ENCODE measurements around the gene TIAL1.
"Not testable (repeated sequence)": the region's sequence is repeated elsewhere in the genome, so short reads cannot be mapped to it uniquely, and the experiment has no call there.

TIAL1 gene

DNA sequence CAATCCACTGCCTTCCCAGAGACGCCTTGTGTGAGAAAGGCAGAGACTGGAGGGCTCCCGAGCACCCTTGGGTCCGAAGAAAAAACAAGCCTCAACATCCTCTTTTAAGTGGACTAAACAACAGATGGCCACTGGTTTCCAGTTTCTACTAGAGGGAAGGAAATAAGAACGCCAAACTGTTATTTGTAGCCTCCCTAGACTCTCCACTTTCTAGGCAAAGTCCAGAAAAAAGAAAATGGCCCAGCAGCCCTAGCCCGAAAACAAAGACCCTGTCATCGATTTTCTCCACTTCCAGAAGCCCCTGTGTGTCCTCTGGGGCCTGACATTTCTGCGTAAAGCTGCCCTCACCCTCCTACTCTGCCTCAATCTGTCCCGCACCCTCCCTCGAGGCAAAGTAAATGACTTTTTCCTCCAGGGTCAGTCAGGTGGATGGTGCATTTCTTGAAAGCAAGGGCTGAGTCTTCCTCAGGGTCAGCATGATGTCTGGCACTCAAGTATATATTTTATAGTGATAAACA lies 60.2 kb downstream of the TIAL1 start:
- Histone ChIP-seq H3K4me3 (ENCODE audit: control insufficient read depth in 1 of 7, extremely low read depth in 1 of 7, insufficient read depth in 4 of 7, low read depth in 2 of 7, low read length in 6 of 7) (no peak overlapping the region), H3K27me3 (replicated peaks in 2 of 5; ENCODE audit: control insufficient read depth in 4 of 5, insufficient read depth in 5 of 5, low read length in 4 of 5) (no peaks in the 10 kb centered on the region), H3K36me3 (ENCODE audit: control insufficient read depth in 4 of 4, insufficient read depth in 4 of 4, low read length in 3 of 4) (peaks cover 0 to 6% (median 0%) of the 10 kb centered on the region in 4 experiments), H3K9me3 (ENCODE audit: control extremely low read depth in 1 of 5, control insufficient read depth in 4 of 5, insufficient read depth in 2 of 5, low read depth in 1 of 5, low read length in 4 of 5) (no peaks in the 10 kb centered on the region), H3K4me1 (ENCODE audit: control extremely low read depth in 1 of 4, control insufficient read depth in 4 of 4, insufficient read depth in 4 of 4, low read length in 3 of 4) (peaks cover 13 to 69% (median 39%) of the 10 kb centered on the region in 4 experiments), H3K27ac (ENCODE audit: insufficient read depth in 1 of 2, low read depth in 1 of 2, low read length in 2 of 2, poor library complexity in 1 of 2, severe bottlenecking in 2 of 2) (no peak overlapping the region)
- ChIA-PET CTCF (interaction anchor here (1.3 to 2.8 kb wide), 3 partner anchors 11 to 22 kb away, joined by 3 to 22 read pairs (median 5); no protein-coding TSS in a partner anchor), POLR2A (no interaction called here)
- WGBS (ENCODE audit: insufficient coverage): 76% methylated on average over 6 of the region's 9 CpGs
- no peak for DNase-seq

DNA sequence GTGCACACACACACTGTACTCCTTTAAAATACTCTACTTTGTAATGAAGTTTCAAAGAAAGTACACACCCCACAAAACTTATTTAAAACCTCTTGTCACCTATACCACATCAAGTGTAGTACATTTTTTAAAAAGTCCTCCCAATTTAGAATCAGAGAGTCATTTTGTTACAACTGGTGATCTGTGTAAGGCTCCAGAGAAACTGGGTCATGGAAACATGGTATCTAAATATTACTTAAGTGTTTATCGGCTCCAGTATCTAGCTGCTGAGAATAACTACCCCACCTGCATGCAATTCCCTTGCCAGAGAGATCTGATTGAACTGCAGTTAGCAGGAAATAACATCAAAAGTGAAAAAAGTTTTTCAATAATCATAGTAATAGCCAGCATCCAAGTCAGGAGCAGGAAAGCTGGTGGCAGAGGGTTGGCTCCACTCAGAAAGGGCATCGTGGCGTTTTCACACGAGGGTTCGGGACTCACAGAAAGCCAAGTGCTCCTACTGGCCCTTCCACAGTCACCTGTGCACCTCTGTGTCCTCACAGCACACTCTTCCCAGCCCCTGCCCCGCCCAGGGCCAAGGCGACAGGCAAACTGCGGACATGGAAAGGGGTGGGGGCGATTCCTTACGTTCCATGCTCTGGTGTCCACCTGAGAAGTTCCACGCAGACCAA lies 60.8 kb downstream of the TIAL1 start:
- H3K27me3 ChIP-seq (replicated peaks in 2 of 5; ENCODE audit: control insufficient read depth in 4 of 5, insufficient read depth in 5 of 5, low read length in 4 of 5): no peaks in the 10 kb centered on the region
- no peak overlapping the region for H3K4me3 ChIP-seq (ENCODE audit: control insufficient read depth in 1 of 7, extremely low read depth in 1 of 7, insufficient read depth in 4 of 7, low read depth in 2 of 7, low read length in 6 of 7)
- ChIA-PET POLR2A (no interaction called here), CTCF (interaction anchor here (1.3 to 2.8 kb wide), 3 partner anchors 11 to 21 kb away, joined by 3 to 22 read pairs (median 5); no protein-coding TSS in a partner anchor)
- WGBS (ENCODE audit: insufficient coverage): 97% methylated on average over 9 of the region's 11 CpGs
- H3K9me3 ChIP-seq (ENCODE audit: control extremely low read depth in 1 of 5, control insufficient read depth in 4 of 5, insufficient read depth in 2 of 5, low read depth in 1 of 5, low read length in 4 of 5): no peaks in the 10 kb centered on the region
- no peak overlapping the region for H3K27ac ChIP-seq (ENCODE audit: insufficient read depth in 1 of 2, low read depth in 1 of 2, low read length in 2 of 2, poor library complexity in 1 of 2, severe bottlenecking in 2 of 2)
- no peak for DNase-seq
- H3K36me3 ChIP-seq (ENCODE audit: control insufficient read depth in 4 of 4, insufficient read depth in 4 of 4, low read length in 3 of 4): peaks cover 0 to 6% (median 0%) of the 10 kb centered on the region in 4 experiments
- H3K4me1 ChIP-seq (ENCODE audit: control extremely low read depth in 1 of 4, control insufficient read depth in 4 of 4, insufficient read depth in 4 of 4, low read length in 3 of 4): peaks cover 9 to 63% (median 33%) of the 10 kb centered on the region in 4 experiments

DNA sequence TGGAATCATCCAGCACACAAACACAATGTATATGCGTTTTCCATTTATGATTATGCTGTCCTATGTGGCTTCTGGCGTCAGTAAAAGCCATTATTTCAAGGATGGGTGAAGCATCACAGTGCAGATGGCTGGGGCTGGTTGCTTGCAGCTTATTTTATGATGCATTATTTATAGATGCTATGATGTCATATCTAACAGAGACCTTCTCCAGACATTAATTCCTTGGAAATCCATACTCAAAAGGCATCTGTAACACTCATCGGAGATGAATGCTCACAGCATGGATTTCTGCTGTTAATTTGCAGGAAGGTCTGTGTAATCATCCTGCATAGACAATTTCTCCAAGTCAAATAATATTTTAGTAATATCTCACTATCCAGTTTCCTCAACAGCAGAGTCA lies 61.5 kb downstream of the TIAL1 start:
- H3K27ac ChIP-seq (ENCODE audit: insufficient read depth in 1 of 2, low read depth in 1 of 2, low read length in 2 of 2, poor library complexity in 1 of 2, severe bottlenecking in 2 of 2): no peak overlapping the region
- H3K9me3 ChIP-seq (ENCODE audit: control extremely low read depth in 1 of 5, control insufficient read depth in 4 of 5, insufficient read depth in 2 of 5, low read depth in 1 of 5, low read length in 4 of 5): no peaks in the 10 kb centered on the region
- H3K27me3 ChIP-seq (replicated peaks in 2 of 5; ENCODE audit: control insufficient read depth in 4 of 5, insufficient read depth in 5 of 5, low read length in 4 of 5): no peaks in the 10 kb centered on the region
- CTCF ChIA-PET: no interaction called here
- peaks cover 0 to 6% (median 0%) of the 10 kb centered on the region in 4 experiments for H3K36me3 ChIP-seq (ENCODE audit: control insufficient read depth in 4 of 4, insufficient read depth in 4 of 4, low read length in 3 of 4)
- WGBS (ENCODE audit: insufficient coverage): 100% methylated on average over 3 of the region's 3 CpGs
- no peak for DNase-seq
- peaks cover 9 to 57% (median 29%) of the 10 kb centered on the region in 4 experiments for H3K4me1 ChIP-seq (ENCODE audit: control extremely low read depth in 1 of 4, control insufficient read depth in 4 of 4, insufficient read depth in 4 of 4, low read length in 3 of 4)
- POLR2A ChIA-PET: no interaction called here
- no peak overlapping the region for H3K4me3 ChIP-seq (ENCODE audit: control insufficient read depth in 1 of 7, extremely low read depth in 1 of 7, insufficient read depth in 4 of 7, low read depth in 2 of 7, low read length in 6 of 7)

- no peak overlapping the region for H3K27ac ChIP-seq (ENCODE audit: insufficient read depth in 1 of 2, low read depth in 1 of 2, low read length in 2 of 2, poor library complexity in 1 of 2, severe bottlenecking in 2 of 2)
- WGBS (ENCODE audit: insufficient coverage): 100% methylated on average over 1 of the region's 2 CpGs
- H3K36me3 ChIP-seq (ENCODE audit: control insufficient read depth in 4 of 4, insufficient read depth in 4 of 4, low read length in 3 of 4): peaks cover 0 to 6% (median 0%) of the 10 kb centered on the region in 4 experiments
- POLR2A ChIA-PET: interaction anchor here (0.7 kb wide), 1 partner anchor 432 kb away, joined by 3 read pairs; no protein-coding TSS in a partner anchor
- H3K4me1 ChIP-seq (ENCODE audit: control extremely low read depth in 1 of 4, control insufficient read depth in 4 of 4, insufficient read depth in 4 of 4, low read length in 3 of 4): peaks cover 9 to 39% (median 19%) of the 10 kb centered on the region in 4 experiments
- no peak for DNase-seq
- no peak overlapping the region for H3K4me3 ChIP-seq (ENCODE audit: control insufficient read depth in 1 of 7, extremely low read depth in 1 of 7, insufficient read depth in 4 of 7, low read depth in 2 of 7, low read length in 6 of 7)
- H3K27me3 ChIP-seq (replicated peaks in 2 of 5; ENCODE audit: control insufficient read depth in 4 of 5, insufficient read depth in 5 of 5, low read length in 4 of 5): no peaks in the 10 kb centered on the region
- no peaks in the 10 kb centered on the region for H3K9me3 ChIP-seq (ENCODE audit: control extremely low read depth in 1 of 5, control insufficient read depth in 4 of 5, insufficient read depth in 2 of 5, low read depth in 1 of 5, low read length in 4 of 5)
- CTCF ChIA-PET: interaction anchor here (0.9 to 1.9 kb wide), 2 partner anchors 9 to 16 kb away, joined by 3 to 7 read pairs; partner anchors contain the start of gene RGS10
Measured at GRCh38 chr10:119533473-119533872, 63.3 kb downstream of the TIAL1 start.

DNA sequence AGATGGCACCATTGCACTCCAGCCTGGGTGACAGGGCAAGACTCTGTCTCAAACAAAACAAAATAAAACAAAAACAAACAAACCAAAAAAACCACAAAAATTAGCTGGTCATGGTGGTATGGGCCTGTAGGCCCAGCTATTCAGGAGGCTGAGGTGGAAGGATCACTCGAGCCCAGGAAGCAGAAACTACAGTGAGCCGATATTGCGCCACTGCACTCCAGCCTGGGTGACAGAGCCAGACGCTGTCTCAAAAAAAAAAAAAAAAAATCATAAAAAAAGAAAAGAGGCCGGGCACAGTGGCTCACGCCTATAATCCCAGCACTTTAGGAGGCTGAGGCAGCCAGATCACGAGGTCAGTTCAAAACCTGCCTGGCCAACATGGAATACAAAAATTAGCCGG lies 64.0 kb downstream of the TIAL1 start:
- peaks cover 6 to 33% (median 13%) of the 10 kb centered on the region in 4 experiments for H3K4me1 ChIP-seq (ENCODE audit: control extremely low read depth in 1 of 4, control insufficient read depth in 4 of 4, insufficient read depth in 4 of 4, low read length in 3 of 4)
- POLR2A ChIA-PET; H3K36me3 ChIP-seq (ENCODE audit: control insufficient read depth in 4 of 4, insufficient read depth in 4 of 4, low read length in 3 of 4); H3K9me3 ChIP-seq (ENCODE audit: control extremely low read depth in 1 of 5, control insufficient read depth in 4 of 5, insufficient read depth in 2 of 5, low read depth in 1 of 5, low read length in 4 of 5); DNase-seq; H3K27ac ChIP-seq (ENCODE audit: insufficient read depth in 1 of 2, low read depth in 1 of 2, low read length in 2 of 2, poor library complexity in 1 of 2, severe bottlenecking in 2 of 2); H3K4me3 ChIP-seq (ENCODE audit: control insufficient read depth in 1 of 7, extremely low read depth in 1 of 7, insufficient read depth in 4 of 7, low read depth in 2 of 7, low read length in 6 of 7); H3K27me3 ChIP-seq (replicated peaks in 2 of 5; ENCODE audit: control insufficient read depth in 4 of 5, insufficient read depth in 5 of 5, low read length in 4 of 5): not testable (repeated sequence)
- 97% methylated on average over 4 of the region's 8 CpGs for WGBS (ENCODE audit: insufficient coverage)
- CTCF ChIA-PET: interaction anchor here (0.9 to 1.9 kb wide), 2 partner anchors 15 to 21 kb away, joined by 3 to 7 read pairs; no protein-coding TSS in a partner anchor

- H3K27me3 ChIP-seq (replicated peaks in 2 of 5; ENCODE audit: control insufficient read depth in 4 of 5, insufficient read depth in 5 of 5, low read length in 4 of 5); H3K4me3 ChIP-seq (ENCODE audit: control insufficient read depth in 1 of 7, extremely low read depth in 1 of 7, insufficient read depth in 4 of 7, low read depth in 2 of 7, low read length in 6 of 7); H3K36me3 ChIP-seq (ENCODE audit: control insufficient read depth in 4 of 4, insufficient read depth in 4 of 4, low read length in 3 of 4); DNase-seq; H3K27ac ChIP-seq (ENCODE audit: insufficient read depth in 1 of 2, low read depth in 1 of 2, low read length in 2 of 2, poor library complexity in 1 of 2, severe bottlenecking in 2 of 2); H3K9me3 ChIP-seq (ENCODE audit: control extremely low read depth in 1 of 5, control insufficient read depth in 4 of 5, insufficient read depth in 2 of 5, low read depth in 1 of 5, low read length in 4 of 5); POLR2A ChIA-PET: not testable (repeated sequence)
- CTCF ChIA-PET: interaction anchor here (0.9 to 1.9 kb wide), 2 partner anchors 14 to 21 kb away, joined by 3 to 7 read pairs; no protein-coding TSS in a partner anchor
- WGBS (ENCODE audit: insufficient coverage): 99% methylated on average over 8 of the region's 8 CpGs
- H3K4me1 ChIP-seq (ENCODE audit: control extremely low read depth in 1 of 4, control insufficient read depth in 4 of 4, insufficient read depth in 4 of 4, low read length in 3 of 4): peaks cover under 1 to 27% (median 8%) of the 10 kb centered on the region in 4 experiments
Measured at GRCh38 chr10:119532251-119532650, 64.5 kb downstream of the TIAL1 start.

- Histone ChIP-seq H3K36me3 (ENCODE audit: control insufficient read depth in 4 of 4, insufficient read depth in 4 of 4, low read length in 3 of 4) (peaks cover 0 to 14% (median 1%) of the 10 kb centered on the region in 4 experiments), H3K9me3 (ENCODE audit: control extremely low read depth in 1 of 5, control insufficient read depth in 4 of 5, insufficient read depth in 2 of 5, low read depth in 1 of 5, low read length in 4 of 5) (no peaks in the 10 kb centered on the region), H3K27ac (ENCODE audit: insufficient read depth in 1 of 2, low read depth in 1 of 2, low read length in 2 of 2, poor library complexity in 1 of 2, severe bottlenecking in 2 of 2) (no peak overlapping the region), H3K27me3 (replicated peaks in 2 of 5; ENCODE audit: control insufficient read depth in 4 of 5, insufficient read depth in 5 of 5, low read length in 4 of 5) (no peaks in the 10 kb centered on the region), H3K4me1 (ENCODE audit: control extremely low read depth in 1 of 4, control insufficient read depth in 4 of 4, insufficient read depth in 4 of 4, low read length in 3 of 4) (peaks cover 0 to 15% (median 1%) of the 10 kb centered on the region in 4 experiments), H3K4me3 (ENCODE audit: control insufficient read depth in 1 of 7, extremely low read depth in 1 of 7, insufficient read depth in 4 of 7, low read depth in 2 of 7, low read length in 6 of 7) (no peak overlapping the region)
- WGBS (ENCODE audit: insufficient coverage): 100% methylated on average over 1 of the region's 1 CpG
- ChIA-PET POLR2A (no interaction called here), CTCF (interaction anchor here (1.5 to 2.3 kb wide), 3 partner anchors 9 to 13 kb away, joined by 4 to 6 read pairs (median 5); partner anchors contain the start of gene RGS10)
- DNase-seq: no peak
Measured at GRCh38 chr10:119531067-119531466, 65.7 kb downstream of the TIAL1 start.

Data from common myeloid progenitor, CD34-positive (primary cell).